HFFc6 (cell line): ENCODE measurements around the gene TRPM7. TPM values are rescaled to one million over a fixed set of nuclear protein-coding genes. Genes with fewer than 3 reads are reported as not detected.

Source experiments
- DNase-seq: peaks from one replicate; pipeline ENCODE4 v3.0.0-alpha.2; 2018
- H3K27ac Mint-ChIP-seq: 2 replicates; pipeline ENCODE4 v1.8.0; 2020; ENCODE audit warnings: mild to moderate bottlenecking, mixed read lengths
- H3K27me3 Mint-ChIP-seq: 2 replicates; pipeline ENCODE4 v1.8.0; 2021; ENCODE audit warnings: mild to moderate bottlenecking, moderate library complexity, mixed read lengths; ENCODE audit not compliant: insufficient read depth
- H3K36me3 Mint-ChIP-seq: 2 replicates; pipeline ENCODE4 v1.8.0; 2021; ENCODE audit warnings: low read depth, mixed read lengths
- H3K4me1 Mint-ChIP-seq: 2 replicates; pipeline ENCODE4 v1.8.0; 2020; ENCODE audit warnings: low read depth, mixed read lengths
- H3K4me3 Mint-ChIP-seq: 2 replicates; pipeline ENCODE4 v1.8.0; 2020; ENCODE audit warnings: mild to moderate bottlenecking, moderate library complexity, mixed read lengths
- H3K9me3 Mint-ChIP-seq: 2 replicates; pipeline ENCODE4 v1.8.0; 2020; ENCODE audit warnings: mild to moderate bottlenecking, mixed read lengths
- CTCF ChIP-seq: fragments of 200-600 bp; sonication (generic); IDR thresholded peaks from 2 replicates; pipeline ENCODE4 v1.5.0; 2021; ENCODE audit warnings: antibody characterized with exemption, mild to moderate bottlenecking
- total RNA-seq, 6 experiments: library from RNA; stranded (reverse); fragmentation: NEBNext Ultra II Directional; extraction: Animal tissue kit (Norgen Biotek cat#: 25700); gene quantifications; 2 replicates in 1 of 6; 3 replicates in 5 of 6; pipeline ENCODE4 v1.2.3, GENCODE V29; 2021

Gene TRPM7
- total RNA-seq, 6 experiments from 2014 or later, result 20.6 to 24.6 (median 23.5) TPM

- Mint-ChIP-seq H3K4me3 (no peak overlapping the region), H3K27me3 (peaks cover 5% of the 10 kb centered on the region), H3K9me3 (no peaks in the 10 kb centered on the region), H3K4me1 (peaks cover 3% of the 10 kb centered on the region; the same call in 1 of the 2 replicates), H3K27ac (no peak overlapping the region), H3K36me3 (peaks cover 10% of the 10 kb centered on the region)
- no peak for DNase-seq
- no peak for TF ChIP-seq CTCF
Observed at GRCh38 chr15:50558012-50558411, 128.6 kb downstream of the TRPM7 start.

- DNase-seq, result no peak
- Mint-ChIP-seq H3K27me3 (peaks cover 5% of the 10 kb centered on the region), H3K27ac (no peak overlapping the region), H3K9me3 (no peaks in the 10 kb centered on the region), H3K4me3 (no peak overlapping the region), H3K36me3 (no peaks in the 10 kb centered on the region; the same call in 1 of the 2 replicates), H3K4me1 (no peaks in the 10 kb centered on the region)
- TF ChIP-seq CTCF, result no peak
Observed at GRCh38 chr15:50556642-50557371, 129.8 kb downstream of the TRPM7 start.

GRCh38 chr15:50552238-50552637, 134.4 kb downstream of the TRPM7 start:
- no peak for TF ChIP-seq CTCF
- peaks cover 5% of the 10 kb centered on the region; the same call in 1 of the 2 replicates for H3K4me1 Mint-ChIP-seq
- no peaks in the 10 kb centered on the region for H3K9me3 Mint-ChIP-seq
- H3K27ac Mint-ChIP-seq, result no peak overlapping the region
- no peak overlapping the region for H3K4me3 Mint-ChIP-seq
- no peak for DNase-seq
- no peaks in the 10 kb centered on the region; the same call in 1 of the 2 replicates for H3K36me3 Mint-ChIP-seq
- peaks cover 7% of the 10 kb centered on the region for H3K27me3 Mint-ChIP-seq

GRCh38 chr15:50549326-50549725, 137.3 kb downstream of the TRPM7 start:
- no peak for TF ChIP-seq CTCF
- Mint-ChIP-seq H3K4me3 (no peak overlapping the region), H3K27me3 (peaks cover 6% of the 10 kb centered on the region), H3K36me3 (no peaks in the 10 kb centered on the region; the same call in 1 of the 2 replicates), H3K27ac (no peak overlapping the region), H3K9me3 (no peaks in the 10 kb centered on the region), H3K4me1 (peaks cover 5% of the 10 kb centered on the region; the same call in 1 of the 2 replicates)
- no peak for DNase-seq

GRCh38 chr15:50546566-50546965, 140.0 kb downstream of the TRPM7 start, which contains the start of gene USP50:
Gene USP50, minus strand, starts transcription at chr15:50546666. Its CDS starts 141 bp downstream, at chr15:50546525.
- no peak within 1 kb of the TSS for H3K27ac Mint-ChIP-seq
- no peak for TF ChIP-seq CTCF
- no peaks in the 10 kb centered on the region for H3K9me3 Mint-ChIP-seq
- no peaks in the 10 kb centered on the region for H3K36me3 Mint-ChIP-seq
- no peak for DNase-seq
- peaks cover 4% of the 10 kb centered on the region for H3K27me3 Mint-ChIP-seq
- peaks cover 25% of the 10 kb centered on the region for H3K4me1 Mint-ChIP-seq
- no peak within 1 kb of the TSS for H3K4me3 Mint-ChIP-seq
